Keratinocyte (primary cell): ENCODE data around the gene SLC28A3. TPM values are rescaled to one million over a fixed set of nuclear protein-coding genes. Genes with fewer than 3 reads are reported as not detected.

Experiments used
- DNase-seq: peaks from one replicate; pipeline ENCODE4 v3.0.0-alpha.2; 2011; ENCODE audit warnings: low read depth, missing footprints, low spot score
- FAIRE-seq: peaks from 2 replicates; lab custom pipeline; 2011; peaks lifted over from hg19 to GRCh38; lab: Jason Lieb, UNC
- H2AFZ ChIP-seq: 2 replicates; pipeline ENCODE4 v1.6.0; 2012; ENCODE audit warnings: low read length, control low read depth, inconsistent platforms; ENCODE audit not compliant: control insufficient read depth
- H3K27ac ChIP-seq: 2 replicates; pipeline ENCODE4 v1.5.1; 2011; ENCODE audit warnings: low read length; ENCODE audit not compliant: control insufficient read depth, insufficient read depth
- H3K27me3 ChIP-seq: 3 replicates; pipeline ENCODE4 v1.6.0; 2011; ENCODE audit warnings: low read length; ENCODE audit not compliant: control insufficient read depth, insufficient read depth; ENCODE audit errors: extremely low read depth
- H3K36me3 ChIP-seq, 2 experiments: 2 replicates in 1 of 2; 3 replicates in 1 of 2; pipeline ENCODE4 v1.5.1; 2011; ENCODE audit warnings: low read length in 2 of 2, mild to moderate bottlenecking in 1 of 2; ENCODE audit not compliant: control insufficient read depth in 2 of 2, insufficient read depth in 2 of 2; ENCODE audit errors: extremely low read depth in 1 of 2
- H3K4me1 ChIP-seq: 3 replicates; pipeline ENCODE4 v1.5.1; 2011; ENCODE audit warnings: low read length; ENCODE audit not compliant: control insufficient read depth, insufficient read depth; ENCODE audit errors: extremely low read depth
- H3K4me2 ChIP-seq: 3 replicates; pipeline ENCODE4 v1.6.0; 2011; ENCODE audit warnings: low read depth, low read length; ENCODE audit not compliant: control insufficient read depth, insufficient read depth; ENCODE audit errors: extremely low read depth
- H3K4me3 ChIP-seq, 3 experiments: fragments of 200-600 bp in 1 of 3; sonication (generic) in 1 of 3; 2 replicates in 2 of 3; 3 replicates in 1 of 3; pipeline ENCODE4 v1.5.1; 2011 to 2016; ENCODE audit warnings: low read length in 3 of 3, mild to moderate bottlenecking in 3 of 3, control low read depth in 2 of 3, inconsistent platforms in 1 of 3, low read depth in 1 of 3, mixed read lengths in 1 of 3, mixed run types in 1 of 3, moderate library complexity in 1 of 3; ENCODE audit not compliant: control insufficient read depth in 2 of 3, insufficient read depth in 2 of 3; ENCODE audit errors: extremely low read depth in 1 of 3
- H3K79me2 ChIP-seq: 2 replicates; pipeline ENCODE4 v1.6.0; 2012; ENCODE audit warnings: low read length; ENCODE audit not compliant: control insufficient read depth, insufficient read depth
- H3K9ac ChIP-seq: 3 replicates; pipeline ENCODE4 v1.6.0; 2011; ENCODE audit warnings: low read length; ENCODE audit not compliant: control insufficient read depth, insufficient read depth; ENCODE audit errors: extremely low read depth
- H3K9me1 ChIP-seq: 3 replicates; pipeline ENCODE4 v1.6.0; 2011; ENCODE audit warnings: low read length; ENCODE audit not compliant: control insufficient read depth, insufficient read depth; ENCODE audit errors: extremely low read depth
- H3K9me3 ChIP-seq: 2 replicates; pipeline ENCODE4 v1.5.1; 2012; ENCODE audit warnings: low read depth, low read length; ENCODE audit not compliant: control insufficient read depth
- H4K20me1 ChIP-seq: 3 replicates; pipeline ENCODE4 v1.6.0; 2011; ENCODE audit warnings: low read length; ENCODE audit not compliant: control insufficient read depth, insufficient read depth; ENCODE audit errors: extremely low read depth
- EZH2 ChIP-seq: IDR thresholded peaks from one replicate; pipeline ENCODE4 v1.6.1; 2012; ENCODE audit warnings: inconsistent platforms, mild to moderate bottlenecking, low read length, moderate library complexity
- dilution Hi-C: fragments of 300-500 bp; cut with MboI; formaldehyde crosslinking; loops from one replicate; pipeline ENCODE4 v1.7.0; 2020; ENCODE audit warnings: low sequenced_read_pairs; ENCODE audit not compliant: extremely low pct_ligation_motif_present
- polyA plus RNA-seq, 5 experiments: library from polyadenylated mRNA; depleted of rRNA in 3 of 5; stranded (reverse) in 3 of 5; stranded (forward) in 1 of 5; unstranded in 1 of 5; fragments of >200 nt; gene quantifications; 1 replicate in 1 of 5; 2 replicates in 3 of 5; 3 replicates in 1 of 5; pipeline versions ENCODE4 v1.2.1 to v1.2.3, GENCODE V29; 2011 to 2012; ENCODE audit warnings: missing spikeins in 2 of 5, low read depth in 1 of 5, low replicate concordance in 1 of 5
- TF ChIP-seq, protein P1 (sequence below), 3 experiments: IDR thresholded peaks in 1 of 3; conservative IDR thresholded peaks in 1 of 3; optimal IDR thresholded peaks in 1 of 3; 2 replicates in 2 of 3; 3 replicates in 1 of 3; pipeline versions ENCODE3 to v1.5.1; 2011; ENCODE audit warnings: low read length in 3 of 3, mild to moderate bottlenecking in 3 of 3, moderate library complexity in 2 of 3, control low read depth in 1 of 3, inconsistent platforms in 1 of 3; ENCODE audit not compliant: insufficient read depth in 2 of 3; ENCODE audit errors: extremely low read depth in 1 of 3

Gene SLC28A3
- polyA plus RNA-seq, 1 donor (not counting 4 experiments of a cell fraction or from before 2014, with no cell fraction given): 2.4 TPM

DNA sequence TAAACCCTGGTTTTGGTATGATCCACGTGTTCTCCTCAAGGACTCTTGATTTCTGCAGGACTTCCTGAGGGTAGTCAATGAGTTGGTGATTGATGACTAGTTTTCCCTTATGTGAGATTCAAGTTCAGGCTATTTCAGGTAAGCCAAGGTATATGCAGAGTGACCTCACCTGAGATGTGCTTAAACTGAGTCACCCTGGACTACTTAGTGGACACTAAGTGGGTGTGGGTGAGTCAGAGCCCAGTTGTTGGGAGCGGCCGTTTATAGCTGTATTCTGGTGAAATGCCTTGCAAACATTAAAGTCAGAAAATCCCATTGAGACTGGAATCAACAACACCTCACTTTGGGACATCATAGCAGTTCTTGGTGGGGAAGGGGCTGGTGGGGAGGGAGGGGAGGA lies 62.9 kb downstream of the SLC28A3 start:
- Histone ChIP-seq H3K27me3 (no peaks in the 10 kb centered on the region), H3K36me3 (no peaks in the 10 kb centered on the region), H3K4me3 (no peak overlapping the region), H3K4me1 (no peaks in the 10 kb centered on the region), H3K4me2 (no peak overlapping the region), H2AFZ (no peak overlapping the region), H3K79me2 (no peaks in the 10 kb centered on the region), H3K9ac (no peak overlapping the region), H3K9me3 (no peaks in the 10 kb centered on the region), H3K27ac (no peak overlapping the region), H3K9me1 (no peaks in the 10 kb centered on the region), H4K20me1 (no peaks in the 10 kb centered on the region)
- FAIRE-seq (no peak), DNase-seq (no peak)
- TF ChIP-seq, protein P1, sequence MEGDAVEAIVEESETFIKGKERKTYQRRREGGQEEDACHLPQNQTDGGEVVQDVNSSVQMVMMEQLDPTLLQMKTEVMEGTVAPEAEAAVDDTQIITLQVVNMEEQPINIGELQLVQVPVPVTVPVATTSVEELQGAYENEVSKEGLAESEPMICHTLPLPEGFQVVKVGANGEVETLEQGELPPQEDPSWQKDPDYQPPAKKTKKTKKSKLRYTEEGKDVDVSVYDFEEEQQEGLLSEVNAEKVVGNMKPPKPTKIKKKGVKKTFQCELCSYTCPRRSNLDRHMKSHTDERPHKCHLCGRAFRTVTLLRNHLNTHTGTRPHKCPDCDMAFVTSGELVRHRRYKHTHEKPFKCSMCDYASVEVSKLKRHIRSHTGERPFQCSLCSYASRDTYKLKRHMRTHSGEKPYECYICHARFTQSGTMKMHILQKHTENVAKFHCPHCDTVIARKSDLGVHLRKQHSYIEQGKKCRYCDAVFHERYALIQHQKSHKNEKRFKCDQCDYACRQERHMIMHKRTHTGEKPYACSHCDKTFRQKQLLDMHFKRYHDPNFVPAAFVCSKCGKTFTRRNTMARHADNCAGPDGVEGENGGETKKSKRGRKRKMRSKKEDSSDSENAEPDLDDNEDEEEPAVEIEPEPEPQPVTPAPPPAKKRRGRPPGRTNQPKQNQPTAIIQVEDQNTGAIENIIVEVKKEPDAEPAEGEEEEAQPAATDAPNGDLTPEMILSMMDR (optimal IDR thresholded peaks at IDR 0.05 in 1 of 3, IDR thresholded peaks at IDR 0.05 in 1 of 3, conservative IDR thresholded peaks at IDR 0.05 in 1 of 3; ENCODE audit: extremely low read depth in 1 of 3, insufficient read depth in 2 of 3, low read length in 3 of 3): no peak
- TF ChIP-seq EZH2: no peak
- dilution Hi-C loops: no loop called here

- no peaks in the 10 kb centered on the region for H3K9me1 ChIP-seq
- dilution Hi-C loops: no loop called here
Measured at GRCh38 chr9:84276741-84277140, 63.8 kb downstream of the SLC28A3 start.

More at GRCh38 chr9:84276741-84277140, 63.8 kb downstream of the SLC28A3 start:
- FAIRE-seq (no peak), DNase-seq (no peak)
- Histone ChIP-seq H3K9ac (no peak overlapping the region), H3K27me3 (no peaks in the 10 kb centered on the region), H2AFZ (no peak overlapping the region), H4K20me1 (no peaks in the 10 kb centered on the region), H3K4me2 (no peak overlapping the region), H3K27ac (no peak overlapping the region), H3K4me3 (no peak overlapping the region), H3K9me3 (no peaks in the 10 kb centered on the region), H3K79me2 (no peaks in the 10 kb centered on the region), H3K4me1 (no peaks in the 10 kb centered on the region), H3K36me3 (no peaks in the 10 kb centered on the region)
- TF ChIP-seq, protein P1 (optimal IDR thresholded peaks at IDR 0.05 in 1 of 3, IDR thresholded peaks at IDR 0.05 in 1 of 3, conservative IDR thresholded peaks at IDR 0.05 in 1 of 3; ENCODE audit: extremely low read depth in 1 of 3, insufficient read depth in 2 of 3, low read length in 3 of 3): no peak
- no peak for TF ChIP-seq EZH2
